GM12864 (cell line): ENCODE data around the gene ZFAND6.

Source experiments
- DNase-seq: peaks from one replicate; pipeline ENCODE4 v3.0.0-alpha.2; 2011; ENCODE audit warnings: low read depth
- H3K4me3 ChIP-seq: 2 replicates; pipeline ENCODE4 v1.5.1; 2011; ENCODE audit warnings: mild to moderate bottlenecking, low read depth, low read length, control low read depth
- CTCF ChIP-seq: IDR thresholded peaks from 2 replicates; pipeline ENCODE4 v1.5.1; 2011; ENCODE audit warnings: low read depth, mild to moderate bottlenecking, moderate library complexity, low read length, control low read depth, inconsistent platforms; ENCODE audit errors: missing control alignments

Gene ZFAND6

GRCh38 chr15:80055933-80056332 lies 3.5 kb upstream of the ZFAND6 start:
- TF ChIP-seq CTCF: no peak

GRCh38 chr15:80058044-80058443 lies 1.4 kb upstream of the ZFAND6 start:
- H3K4me3 ChIP-seq: no peak overlapping the region
- TF ChIP-seq CTCF: no peak
- no peak for DNase-seq

More at GRCh38 chr15:80055933-80056332, 3.5 kb upstream of the ZFAND6 start:
- H3K4me3 ChIP-seq: no peak overlapping the region
- DNase-seq: no peak

- no peak for DNase-seq
- peak overlapping the region; percentile 94 for H3K4me3 ChIP-seq
- TF ChIP-seq CTCF: no peak
These were observed 395 bp downstream of the ZFAND6 start for GRCh38 chr15:80059786-80060355.

GRCh38 chr15:80060356-80061006 lies 1.0 kb downstream of the ZFAND6 start:
- TF ChIP-seq CTCF: peak; percentile 6
- peak overlapping the region; percentile 94 for H3K4me3 ChIP-seq
- no peak for DNase-seq

- no peak for TF ChIP-seq CTCF
- no peak for DNase-seq
- H3K4me3 ChIP-seq: peak overlapping the region; percentile 94
These were observed 2.1 kb downstream of the ZFAND6 start for GRCh38 chr15:80061582-80061981.

GRCh38 chr15:80066912-80067311 lies 7.4 kb downstream of the ZFAND6 start:
- DNase-seq: no peak
- no peak overlapping the region for H3K4me3 ChIP-seq
- TF ChIP-seq CTCF: no peak

GRCh38 chr15:80068578-80068977 lies 9.1 kb downstream of the ZFAND6 start:
- no peak for TF ChIP-seq CTCF
- no peak for DNase-seq
- no peak overlapping the region; the same call in 1 of the 2 replicates for H3K4me3 ChIP-seq
